Muscle layer of colon (tissue), 2 donors: ENCODE data around the gene MYNN.

ENCODE experiments used
- H3K27ac ChIP-seq: one replicate; pipeline ENCODE4 v1.7.0; 2013; ENCODE audit warnings: low read depth, mild to moderate bottlenecking, low read length, moderate library complexity
- H3K27me3 ChIP-seq, 2 donors: one replicate each; pipeline ENCODE4 v1.7.0; 2013; ENCODE audit warnings: low read length in 2 of 2, mild to moderate bottlenecking in 2 of 2; ENCODE audit not compliant: insufficient read depth in 2 of 2, control insufficient read depth in 1 of 2
- H3K36me3 ChIP-seq: one replicate; pipeline ENCODE4 v1.7.0; 2013; ENCODE audit warnings: mild to moderate bottlenecking, low read length; ENCODE audit not compliant: insufficient read depth
- H3K4me1 ChIP-seq: one replicate; pipeline ENCODE4 v1.7.0; 2013; ENCODE audit warnings: mild to moderate bottlenecking, low read length; ENCODE audit not compliant: insufficient read depth
- H3K4me3 ChIP-seq, 2 donors: one replicate each; pipeline ENCODE4 v1.7.0; 2013; ENCODE audit warnings: low read length in 2 of 2, low read depth in 1 of 2, mild to moderate bottlenecking in 1 of 2, moderate library complexity in 1 of 2
- H3K9ac ChIP-seq: one replicate; pipeline ENCODE4 v1.7.0; 2013; ENCODE audit warnings: low read length
- H3K9me3 ChIP-seq: one replicate; pipeline ENCODE4 v1.7.0; 2013; ENCODE audit warnings: mild to moderate bottlenecking, low read length
- donor health status: abdominal sarcoma.
- donor health status: Adenocarcinoma of cecum.

MYNN gene

DNA sequence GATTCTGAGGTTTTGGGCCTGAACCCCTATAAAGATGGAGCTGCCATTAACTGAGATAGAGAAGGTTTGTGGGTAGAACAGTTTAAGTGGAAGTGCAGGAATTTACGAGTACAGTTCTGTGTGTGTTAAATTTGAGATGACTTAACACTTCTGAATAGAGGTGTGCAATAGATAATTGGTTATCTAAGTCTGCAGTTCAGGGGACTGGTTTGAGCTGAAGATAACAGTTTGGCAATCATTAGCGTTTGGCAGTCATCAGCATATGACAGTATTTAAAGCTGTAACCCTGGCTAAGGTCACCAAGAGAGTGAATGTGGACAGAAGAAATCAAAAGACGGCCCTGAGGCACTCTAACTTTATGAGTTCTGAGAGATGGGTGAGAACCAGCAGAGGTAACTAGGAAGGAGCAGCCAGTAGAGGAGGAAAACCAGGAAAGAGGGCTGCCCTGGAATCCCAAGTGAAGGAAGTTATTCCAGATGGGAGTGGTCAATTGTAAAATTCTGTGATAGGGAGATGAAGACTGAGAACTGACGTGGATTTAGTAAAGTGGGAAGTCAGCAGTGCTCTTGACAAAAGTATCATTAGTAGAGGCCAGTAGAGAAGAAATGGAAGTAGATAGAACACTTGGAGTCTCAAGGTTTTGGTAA, 8.1 kb downstream of the MYNN start:
- H3K27me3 ChIP-seq, result no peaks in the 10 kb centered on the region
- no peak overlapping the region for H3K4me3 ChIP-seq

GRCh38 chr3:169787120-169787519, 13.9 kb downstream of the MYNN start:
- H3K27me3 ChIP-seq, result no peaks in the 10 kb centered on the region
- peaks cover 52% of the 10 kb centered on the region for H3K36me3 ChIP-seq
- H3K27ac ChIP-seq, result no peak overlapping the region
- no peak overlapping the region for H3K9ac ChIP-seq
- H3K4me3 ChIP-seq, result no peak overlapping the region
- H3K9me3 ChIP-seq, result no peaks in the 10 kb centered on the region
- no peaks in the 10 kb centered on the region for H3K4me1 ChIP-seq

More for the DNA sequence above, 8.1 kb downstream of the MYNN start:
- peaks cover 61% of the 10 kb centered on the region for H3K36me3 ChIP-seq
- H3K9ac ChIP-seq, result no peak overlapping the region
- H3K27ac ChIP-seq, result no peak overlapping the region
- H3K4me1 ChIP-seq, result no peaks in the 10 kb centered on the region
- H3K9me3 ChIP-seq, result no peaks in the 10 kb centered on the region

- Histone ChIP-seq H3K9ac (no peak overlapping the region), H3K36me3 (peaks cover 52% of the 10 kb centered on the region), H3K4me1 (no peaks in the 10 kb centered on the region), H3K9me3 (no peaks in the 10 kb centered on the region), H3K27ac (no peak overlapping the region), H3K4me3 (no peak overlapping the region), H3K27me3 (no peaks in the 10 kb centered on the region)
Measured at GRCh38 chr3:169787791-169788190, 14.6 kb downstream of the MYNN start.

- Histone ChIP-seq H3K4me3 (no peak overlapping the region), H3K36me3 (peaks cover 42% of the 10 kb centered on the region), H3K4me1 (no peaks in the 10 kb centered on the region), H3K9ac (no peak overlapping the region), H3K27ac (no peak overlapping the region), H3K27me3 (no peaks in the 10 kb centered on the region), H3K9me3 (no peaks in the 10 kb centered on the region)
Measured at GRCh38 chr3:169790219-169790618, 17.0 kb downstream of the MYNN start.

GRCh38 chr3:169790687-169791429, 17.7 kb downstream of the MYNN start:
- Histone ChIP-seq H3K9ac (no peak overlapping the region), H3K36me3 (peaks cover 37% of the 10 kb centered on the region), H3K4me3 (no peak overlapping the region), H3K4me1 (no peaks in the 10 kb centered on the region), H3K27me3 (no peaks in the 10 kb centered on the region), H3K27ac (no peak overlapping the region), H3K9me3 (no peaks in the 10 kb centered on the region)

GRCh38 chr3:169792359-169792758, 19.2 kb downstream of the MYNN start:
- Histone ChIP-seq H3K27me3 (no peaks in the 10 kb centered on the region), H3K9ac (no peak overlapping the region), H3K36me3 (peaks cover 28% of the 10 kb centered on the region), H3K27ac (no peak overlapping the region), H3K4me1 (no peaks in the 10 kb centered on the region), H3K9me3 (no peaks in the 10 kb centered on the region), H3K4me3 (no peak overlapping the region)

DNA sequence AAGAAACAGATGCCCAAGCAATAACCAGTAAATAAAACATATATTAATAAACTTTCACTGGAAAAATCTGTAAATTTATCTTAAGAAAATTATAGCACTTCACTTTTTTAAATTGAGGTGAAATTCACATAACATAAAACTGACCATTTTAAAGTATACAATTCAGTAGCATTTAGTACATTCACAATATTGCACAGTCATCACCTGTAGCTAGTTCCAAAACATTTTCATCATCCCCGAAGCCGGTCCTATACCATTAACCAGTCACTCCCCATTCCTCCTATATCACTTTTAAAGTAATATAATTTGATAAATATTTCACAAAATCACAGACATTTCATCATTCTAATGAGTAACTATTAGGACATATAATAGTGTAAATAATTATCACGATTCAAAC, 31.5 kb downstream of the MYNN start:
- Histone ChIP-seq H3K27me3 (no peaks in the 10 kb centered on the region), H3K4me3 (no peak overlapping the region), H3K9ac (no peak overlapping the region), H3K9me3 (no peaks in the 10 kb centered on the region), H3K36me3 (peaks cover 4% of the 10 kb centered on the region), H3K27ac (no peak overlapping the region), H3K4me1 (no peaks in the 10 kb centered on the region)

DNA sequence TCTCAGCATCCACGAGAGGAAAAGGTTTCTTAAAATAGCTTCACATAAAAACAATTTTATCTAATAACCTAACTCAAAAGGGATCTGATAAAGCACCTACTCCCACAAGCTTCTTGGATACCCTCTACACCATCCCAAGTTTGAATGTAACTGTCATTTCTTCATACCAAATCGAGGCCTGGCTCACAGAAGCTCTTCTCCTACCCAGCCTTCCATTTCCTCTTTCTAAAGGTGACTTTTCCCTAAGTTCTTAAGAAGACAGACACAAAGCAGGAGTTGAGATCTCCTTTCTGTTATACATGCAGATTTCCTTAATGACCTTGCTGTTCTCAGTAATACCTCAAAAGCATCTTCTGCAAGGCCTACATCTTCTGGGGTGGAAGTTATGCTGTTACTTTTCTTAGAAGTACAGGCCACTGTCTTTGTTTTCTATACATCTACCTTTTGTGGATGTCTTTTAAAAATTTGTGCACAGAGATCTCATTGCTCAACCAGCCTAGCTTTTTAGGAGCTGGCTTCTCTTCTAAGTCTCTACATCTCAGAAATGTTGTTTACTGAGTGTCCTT, 36.1 kb downstream of the MYNN start:
- no peaks in the 10 kb centered on the region for H3K27me3 ChIP-seq
- no peak overlapping the region for H3K9ac ChIP-seq
- peaks cover 15% of the 10 kb centered on the region for H3K4me1 ChIP-seq
- H3K27ac ChIP-seq, result no peak overlapping the region
- H3K36me3 ChIP-seq, result no peaks in the 10 kb centered on the region
- no peak overlapping the region for H3K4me3 ChIP-seq
- H3K9me3 ChIP-seq, result no peaks in the 10 kb centered on the region

DNA sequence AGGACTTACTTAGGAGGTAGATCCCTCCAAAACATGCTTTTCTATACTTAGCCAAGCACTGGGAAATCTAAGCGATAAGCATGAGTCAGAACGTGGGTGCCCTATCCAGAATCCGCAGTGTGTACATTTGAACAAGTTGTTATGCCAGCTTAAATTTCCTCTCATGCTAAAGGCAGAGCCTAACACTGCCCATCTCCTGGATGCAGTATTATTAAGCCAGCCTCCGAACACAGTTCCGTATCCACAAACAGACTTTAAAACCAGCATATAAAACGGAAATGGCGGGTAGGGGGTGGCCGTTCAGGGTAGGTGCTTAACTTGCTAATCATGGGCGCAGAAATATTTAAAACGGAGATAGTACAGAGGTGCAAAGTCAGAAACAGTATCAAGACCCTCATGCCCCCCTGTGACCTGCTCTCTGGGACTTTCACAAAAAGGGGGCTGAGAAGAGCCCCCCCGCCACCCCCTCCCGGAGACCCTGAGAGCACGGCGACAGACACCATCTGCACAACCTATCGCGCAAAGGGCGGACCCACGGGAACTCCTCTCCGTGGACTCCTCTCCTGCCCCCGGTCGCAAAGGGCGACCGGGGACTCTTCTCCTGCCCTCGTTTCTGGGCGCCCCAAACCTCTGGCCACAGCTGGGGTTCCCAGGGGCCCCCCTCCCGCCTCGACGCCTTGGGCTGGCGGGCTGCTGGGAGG, 38.6 kb downstream of the MYNN start:
- no peaks in the 10 kb centered on the region for H3K27me3 ChIP-seq
- peak overlapping the region; percentile 66 for H3K9ac ChIP-seq
- peak overlapping the region; percentile 73 to 82 for H3K4me3 ChIP-seq
- H3K4me1 ChIP-seq, result peaks cover 15% of the 10 kb centered on the region
- peak overlapping the region; percentile 82 for H3K27ac ChIP-seq
- H3K9me3 ChIP-seq, result no peaks in the 10 kb centered on the region
- H3K36me3 ChIP-seq, result no peaks in the 10 kb centered on the region

DNA sequence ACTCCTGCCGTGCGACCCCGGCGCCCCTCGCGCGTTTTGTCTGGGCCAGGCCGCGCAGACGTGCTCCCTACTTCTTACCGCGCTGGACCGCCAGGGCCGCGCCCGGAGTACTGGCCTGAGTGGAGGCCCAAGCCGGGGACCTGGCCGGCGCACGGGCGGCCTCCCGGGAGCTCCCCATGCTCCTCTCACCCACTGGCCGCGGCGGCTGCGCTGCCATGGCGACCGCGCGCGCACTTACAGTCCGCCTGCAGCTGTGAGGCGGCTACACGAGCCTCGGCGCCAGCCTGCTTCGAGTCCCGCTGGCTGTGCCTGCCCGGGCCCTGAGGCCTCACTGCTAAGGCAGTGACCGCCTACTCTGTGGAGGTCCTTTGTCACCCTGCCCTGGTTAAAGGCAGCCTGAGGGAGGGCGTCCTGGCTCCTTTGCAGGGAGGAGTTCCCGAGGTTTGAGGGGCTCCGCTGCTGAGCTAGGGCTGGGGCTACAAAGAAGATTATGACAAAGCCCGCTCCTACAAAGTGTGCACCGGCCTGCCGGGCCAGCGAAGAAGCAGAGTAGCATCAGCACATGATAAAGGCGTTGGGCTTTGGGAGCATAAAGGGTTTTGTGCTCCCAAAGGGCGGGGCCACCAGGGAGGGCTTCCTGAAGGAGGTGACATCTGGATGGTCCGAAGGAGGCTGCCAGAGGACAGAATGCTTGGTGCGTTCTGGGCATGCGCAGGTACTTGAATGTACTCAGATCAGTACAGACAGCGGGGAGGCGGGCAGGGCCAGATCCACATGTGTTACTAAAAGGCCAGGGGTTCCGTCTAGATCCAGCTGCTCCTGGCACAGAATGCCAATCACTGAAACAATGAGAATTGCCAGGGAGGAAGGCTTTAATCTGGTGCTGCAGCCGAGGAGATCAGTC, 39.4 kb downstream of the MYNN start, which contains the start of the genes LRRC34 and LRRIQ4:
Gene LRRC34, minus strand, starts transcription at position 573 of the 904 bp plus-strand sequence. Its CDS starts 356 bp downstream, at position 217.
Gene LRRIQ4, plus strand, starts transcription at position 539 of the 904 bp plus-strand sequence. CDS start 9,052 bp downstream, outside the sequence.
- H3K9ac ChIP-seq, result peak within 1 kb of the TSS; percentile 66
- peak within 1 kb of the TSS; percentile 82 for H3K27ac ChIP-seq
- H3K4me1 ChIP-seq, result peaks cover 15% of the 10 kb centered on the region
- peak within 1 kb of the TSS; percentile 73 to 82 for H3K4me3 ChIP-seq
- no peaks in the 10 kb centered on the region for H3K36me3 ChIP-seq
- H3K9me3 ChIP-seq, result no peaks in the 10 kb centered on the region
- H3K27me3 ChIP-seq, result no peaks in the 10 kb centered on the region
